ENCODE results near the gene EFS.
"Not testable (repeated sequence)": the region's sequence is repeated elsewhere in the genome, so short reads cannot be mapped to it uniquely, and the experiment has no call there.

Gene EFS

DNA sequence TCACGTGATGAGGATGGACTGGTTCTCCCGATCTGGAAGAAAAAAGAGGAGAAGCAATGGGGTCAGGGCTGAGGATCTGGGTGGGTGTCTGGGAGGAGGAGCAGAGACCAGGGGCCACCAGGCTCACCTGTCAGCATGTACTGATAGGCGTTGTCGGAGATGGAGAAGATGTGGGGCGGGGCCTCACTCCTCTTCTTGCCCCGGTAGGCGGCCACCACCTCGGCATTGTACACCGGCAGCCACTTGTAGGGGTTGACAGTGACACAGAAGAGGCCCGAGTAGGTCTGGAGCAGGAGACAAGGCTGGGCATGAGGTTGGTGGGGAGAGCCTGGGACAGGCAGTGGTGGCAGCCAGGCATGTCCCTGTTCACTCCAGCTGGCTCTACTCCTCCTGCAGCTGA, 40.1 kb upstream of the EFS start:
- no peak for DNase-seq (ENCODE audit: low read depth, low spot score)
- no peak overlapping the region for H3K4me3 ChIP-seq (ENCODE audit: low read depth, low read length)
- ChIA-PET CTCF (no interaction called here), POLR2A (no interaction called here)
- TF ChIP-seq, protein P1, sequence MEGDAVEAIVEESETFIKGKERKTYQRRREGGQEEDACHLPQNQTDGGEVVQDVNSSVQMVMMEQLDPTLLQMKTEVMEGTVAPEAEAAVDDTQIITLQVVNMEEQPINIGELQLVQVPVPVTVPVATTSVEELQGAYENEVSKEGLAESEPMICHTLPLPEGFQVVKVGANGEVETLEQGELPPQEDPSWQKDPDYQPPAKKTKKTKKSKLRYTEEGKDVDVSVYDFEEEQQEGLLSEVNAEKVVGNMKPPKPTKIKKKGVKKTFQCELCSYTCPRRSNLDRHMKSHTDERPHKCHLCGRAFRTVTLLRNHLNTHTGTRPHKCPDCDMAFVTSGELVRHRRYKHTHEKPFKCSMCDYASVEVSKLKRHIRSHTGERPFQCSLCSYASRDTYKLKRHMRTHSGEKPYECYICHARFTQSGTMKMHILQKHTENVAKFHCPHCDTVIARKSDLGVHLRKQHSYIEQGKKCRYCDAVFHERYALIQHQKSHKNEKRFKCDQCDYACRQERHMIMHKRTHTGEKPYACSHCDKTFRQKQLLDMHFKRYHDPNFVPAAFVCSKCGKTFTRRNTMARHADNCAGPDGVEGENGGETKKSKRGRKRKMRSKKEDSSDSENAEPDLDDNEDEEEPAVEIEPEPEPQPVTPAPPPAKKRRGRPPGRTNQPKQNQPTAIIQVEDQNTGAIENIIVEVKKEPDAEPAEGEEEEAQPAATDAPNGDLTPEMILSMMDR (IDR thresholded peaks at IDR 0.05; ENCODE audit: insufficient read depth, low read length, missing control alignments), result no peak

DNA sequence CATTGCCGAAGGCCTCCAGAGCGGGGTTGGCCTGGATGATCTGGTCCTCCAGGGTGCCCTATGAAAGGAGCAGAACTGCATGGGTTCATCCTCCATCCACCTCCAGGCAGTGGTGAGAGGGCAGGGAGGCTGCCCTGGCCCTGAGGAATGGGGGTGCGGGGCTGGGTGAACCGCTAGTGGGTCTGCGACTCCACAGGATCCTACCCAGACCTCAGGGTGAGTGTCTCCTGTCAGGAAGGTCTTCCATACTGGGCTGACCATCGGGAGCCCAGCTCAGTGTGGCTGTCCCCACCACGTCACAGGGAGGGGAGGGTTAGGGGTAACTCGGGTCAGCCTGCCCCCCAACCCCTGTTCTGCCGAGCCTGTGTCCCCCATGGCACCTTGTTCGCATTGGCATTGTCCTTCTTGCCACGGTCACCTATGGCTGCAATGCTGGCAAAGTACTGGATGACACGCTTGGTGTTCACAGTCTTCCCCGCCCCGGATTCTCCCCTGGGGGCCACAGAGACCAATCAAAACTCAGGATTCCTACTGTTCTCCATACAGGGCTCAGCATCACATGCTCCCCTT, 39.4 kb upstream of the EFS start:
- POLR2A ChIA-PET, result no interaction called here
- TF ChIP-seq, protein P1 (IDR thresholded peaks at IDR 0.05; ENCODE audit: insufficient read depth, low read length, missing control alignments), result no peak

DNA sequence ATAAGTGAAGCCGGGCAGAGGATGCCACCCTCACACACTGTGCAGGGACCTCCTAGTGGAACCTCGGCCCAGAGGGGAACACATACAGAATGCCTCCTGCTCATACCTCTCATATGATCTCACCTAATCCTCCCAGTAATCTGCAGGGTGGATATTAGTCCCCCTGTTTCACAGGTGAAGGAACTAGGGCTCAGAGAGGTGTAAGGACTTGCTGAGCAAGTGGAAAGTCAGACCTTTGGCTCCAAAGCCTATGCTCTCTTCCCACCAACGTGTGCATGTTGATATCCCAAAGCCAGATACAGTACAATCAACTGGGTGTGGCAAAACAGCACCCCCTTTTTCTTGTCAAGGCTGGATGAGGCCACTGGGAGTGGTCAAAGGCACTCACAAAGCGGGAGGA, 38.9 kb upstream of the EFS start:
- no peak for DNase-seq (ENCODE audit: low read depth, low spot score)
- H3K4me3 ChIP-seq (ENCODE audit: low read depth, low read length), result no peak overlapping the region
- POLR2A ChIA-PET, result no interaction called here
- TF ChIP-seq, protein P1 (IDR thresholded peaks at IDR 0.05; ENCODE audit: insufficient read depth, low read length, missing control alignments), result no peak
- CTCF ChIA-PET, result no interaction called here

More for the DNA sequence above, 39.4 kb upstream of the EFS start:
- DNase-seq (ENCODE audit: low read depth, low spot score), result no peak
- CTCF ChIA-PET, result no interaction called here
- no peak overlapping the region for H3K4me3 ChIP-seq (ENCODE audit: low read depth, low read length)

DNA sequence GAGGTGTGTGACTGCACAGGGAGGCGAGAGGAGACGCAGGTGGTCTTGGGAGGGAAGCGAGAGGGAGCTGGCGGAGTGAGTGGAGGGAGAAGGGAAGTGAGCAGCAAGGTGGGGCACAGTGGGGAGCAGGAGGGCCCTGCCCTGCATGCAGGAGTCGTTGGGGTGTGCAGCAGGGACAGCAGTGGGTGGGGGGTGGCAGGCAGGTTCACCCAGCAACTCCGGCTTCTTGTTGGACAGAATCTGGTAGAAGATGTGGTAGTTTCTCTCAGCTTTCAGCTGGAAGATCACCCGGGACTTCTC, 38.1 kb upstream of the EFS start:
- TF ChIP-seq, protein P1 (IDR thresholded peaks at IDR 0.05; ENCODE audit: insufficient read depth, low read length, missing control alignments), result no peak
- DNase-seq (ENCODE audit: low read depth, low spot score), result no peak
- H3K4me3 ChIP-seq (ENCODE audit: low read depth, low read length), result no peak overlapping the region
- ChIA-PET CTCF (interaction anchor here (1.5 kb wide), 1 partner anchor 23 kb away, joined by 3 read pairs; no protein-coding TSS in a partner anchor), POLR2A (no interaction called here)

DNA sequence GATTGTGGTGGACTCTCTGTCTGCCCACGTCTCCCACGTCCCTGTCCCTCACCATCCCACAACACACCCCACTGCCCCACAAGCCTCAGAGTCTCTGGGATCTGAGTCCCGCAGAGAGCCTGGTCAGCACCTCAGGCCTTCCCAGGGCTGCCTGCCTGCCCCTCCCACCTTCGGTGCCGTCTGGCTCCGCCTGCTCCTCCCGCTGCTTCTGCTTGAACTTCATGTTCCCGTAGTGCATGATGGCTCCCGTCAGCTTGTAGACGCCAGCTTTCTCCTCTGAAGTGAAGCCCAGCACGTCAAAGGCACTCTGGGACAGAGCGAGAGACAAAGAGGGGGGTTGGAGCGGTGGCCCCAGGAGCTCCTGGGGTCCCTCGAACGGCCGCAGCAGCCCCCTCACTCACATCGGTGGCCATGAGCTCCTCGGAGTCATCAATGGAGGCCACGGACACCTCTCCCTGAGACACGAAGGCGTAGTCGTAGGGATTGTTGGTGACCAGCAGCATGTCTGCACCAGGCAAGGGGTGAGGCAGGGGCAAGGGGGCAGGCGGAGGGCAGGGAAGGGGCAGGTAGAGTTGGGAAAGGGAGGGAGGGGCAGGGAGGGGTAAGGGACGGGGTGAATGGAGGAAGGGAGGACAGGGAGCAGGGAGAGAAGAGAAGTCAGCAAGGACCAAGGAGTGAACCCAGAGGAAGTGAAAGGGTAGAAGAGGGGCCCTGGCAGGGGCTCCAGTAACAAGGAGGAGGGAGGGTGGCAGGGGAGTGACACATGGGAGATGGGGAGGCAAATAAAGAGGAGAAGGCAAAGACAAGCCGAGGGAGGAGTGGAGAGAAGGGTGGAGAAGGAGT, 37.5 kb upstream of the EFS start:
- ChIA-PET CTCF (interaction anchor here (1.5 kb wide), 1 partner anchor 22 kb away, joined by 3 read pairs; no protein-coding TSS in a partner anchor), POLR2A (no interaction called here)
- no peak for DNase-seq (ENCODE audit: low read depth, low spot score)
- H3K4me3 ChIP-seq (ENCODE audit: low read depth, low read length), result no peak overlapping the region
- TF ChIP-seq, protein P1 (IDR thresholded peaks at IDR 0.05; ENCODE audit: insufficient read depth, low read length, missing control alignments), result no peak

DNA sequence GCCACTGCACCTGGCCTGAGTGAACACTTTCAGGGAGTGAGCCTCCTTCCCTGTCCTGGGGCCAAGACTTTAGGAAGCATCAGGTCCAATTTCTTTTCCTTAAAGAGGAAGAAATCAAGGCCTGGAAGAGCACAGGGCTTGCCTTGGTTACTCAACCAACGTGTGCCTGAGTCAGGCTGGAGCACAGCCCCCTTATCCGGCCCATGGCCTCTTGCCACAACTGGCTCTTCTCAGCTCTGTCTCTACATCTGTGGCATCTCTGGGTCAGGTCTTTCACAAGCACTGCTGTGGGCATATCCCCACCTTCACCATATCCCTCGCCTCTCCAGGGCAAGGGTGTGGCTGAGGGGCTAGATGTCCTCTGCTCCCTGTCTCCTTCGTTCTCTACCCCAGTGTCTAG, 36.3 kb upstream of the EFS start:
- DNase-seq (ENCODE audit: low read depth, low spot score), result no peak
- POLR2A ChIA-PET, result no interaction called here

DNA sequence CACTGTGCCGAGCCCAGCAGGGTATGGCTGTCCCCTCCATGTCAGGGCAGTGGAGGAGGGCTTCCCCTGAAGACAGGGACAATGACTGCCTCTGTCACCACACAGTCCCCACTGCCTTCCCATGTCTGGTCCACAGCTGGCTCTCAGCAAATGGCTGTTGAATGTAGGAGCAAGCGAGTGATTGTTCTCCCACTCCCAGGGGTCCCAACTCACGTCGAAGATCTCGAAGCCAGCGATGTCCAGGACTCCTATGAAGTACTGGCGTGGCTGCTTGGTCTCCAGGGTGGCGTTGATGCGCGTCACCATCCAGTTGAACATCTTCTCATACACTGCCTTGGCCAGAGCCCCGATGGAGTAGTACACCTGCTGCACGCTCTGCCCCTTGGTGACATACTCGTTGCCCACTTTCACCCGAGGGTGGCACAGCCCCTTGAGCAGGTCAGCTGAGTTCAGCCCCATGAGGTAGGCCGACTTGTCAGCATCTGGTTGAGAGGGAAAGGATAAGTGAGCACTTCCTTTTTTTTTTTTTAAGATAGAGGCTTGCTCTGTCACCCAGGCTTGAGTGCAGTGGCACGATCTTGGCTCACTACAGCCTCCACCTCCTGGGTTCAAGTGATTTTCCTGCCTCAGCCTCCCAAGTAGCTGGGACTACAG, 35.7 kb upstream of the EFS start:
- H3K4me3 ChIP-seq (ENCODE audit: low read depth, low read length); CTCF ChIA-PET; DNase-seq (ENCODE audit: low read depth, low spot score); POLR2A ChIA-PET: not testable (repeated sequence)

More for the DNA sequence above, 36.3 kb upstream of the EFS start:
- TF ChIP-seq, protein P1 (IDR thresholded peaks at IDR 0.05; ENCODE audit: insufficient read depth, low read length, missing control alignments), result no peak
- no peak overlapping the region for H3K4me3 ChIP-seq (ENCODE audit: low read depth, low read length)
- CTCF ChIA-PET, result no interaction called here

All from AG04449 (cell line).